WTC11 (cell line): ENCODE measurements around the gene FLT3. TPM values are rescaled to one million over a fixed set of nuclear protein-coding genes. Genes with fewer than 3 reads are reported as not detected.

Source experiments
- ATAC-seq: fragments of 200-7000 bp; cut with Tn5 transposase; 2 replicates; pipeline ENCODE4 v1.10.0; 2021; ENCODE audit warnings: mild to moderate bottlenecking, moderate library complexity
- CTCF ChIA-PET: fragments of 300-600 bp; sonication (Branson Sonifier 250); formaldehyde crosslinking; loops from one replicate; lab custom pipeline; 2021; ENCODE audit warnings: antibody characterized with exemption; lab: Charles Lee
- POLR2A ChIA-PET: fragments of 350-600 bp; sonication (Branson Sonifier 250); formaldehyde crosslinking; loops from one replicate; lab custom pipeline; 2021; ENCODE audit warnings: antibody characterized with exemption; lab: Charles Lee
- DNase-seq: peaks from one replicate; pipeline ENCODE4 v3.0.0; 2021; ENCODE audit warnings: low spot score
- H3K27ac Mint-ChIP-seq: 2 replicates; pipeline ENCODE4 v1.8.0; 2021; ENCODE audit warnings: mixed read lengths
- H3K27me3 Mint-ChIP-seq: 2 replicates; pipeline ENCODE4 v1.8.0; 2021; ENCODE audit warnings: low read depth, mild to moderate bottlenecking, moderate library complexity, mixed read lengths
- H3K36me3 Mint-ChIP-seq: 2 replicates; pipeline ENCODE4 v1.8.0; 2021; ENCODE audit warnings: mixed read lengths
- H3K4me1 Mint-ChIP-seq: 2 replicates; pipeline ENCODE4 v1.8.0; 2022; ENCODE audit warnings: mixed read lengths
- H3K4me3 Mint-ChIP-seq: 2 replicates; pipeline ENCODE4 v1.8.0; 2021; ENCODE audit warnings: mild to moderate bottlenecking, moderate library complexity, mixed read lengths
- H3K9me3 Mint-ChIP-seq: 2 replicates; pipeline ENCODE4 v1.8.0; 2021; ENCODE audit warnings: mixed read lengths
- ESRRA ChIP-seq: sonication (generic); formaldehyde crosslinking; IDR thresholded peaks from 2 replicates; pipeline ENCODE4 v1.8.1; 2022; ENCODE audit warnings: mild to moderate bottlenecking, missing genetic modification reagents, borderline replicate concordance
- HMGA2 ChIP-seq: fragments of 250-450 bp; sonication (Bioruptor Pico); IDR thresholded peaks from 2 replicates; pipeline ENCODE4 v1.4.0; 2021; ENCODE audit warnings: mild to moderate bottlenecking, moderate library complexity
- IRF2 ChIP-seq: sonication (generic); formaldehyde crosslinking; IDR thresholded peaks from 2 replicates; pipeline ENCODE4 v1.8.0; 2022; ENCODE audit warnings: low read depth, missing genetic modification reagents, borderline replicate concordance
- KAT7 ChIP-seq: sonication (generic); formaldehyde crosslinking; IDR thresholded peaks from 2 replicates; pipeline ENCODE4 v1.8.1; 2023; ENCODE audit warnings: missing genetic modification reagents, mild to moderate bottlenecking, borderline replicate concordance
- MXD4 ChIP-seq: fragments of 250-450 bp; sonication (Bioruptor Pico); IDR thresholded peaks from 2 replicates; pipeline ENCODE4 v1.8.0; 2021; ENCODE audit warnings: mild to moderate bottlenecking, moderate library complexity, borderline replicate concordance
- NFE2L1 ChIP-seq: sonication (generic); formaldehyde crosslinking; IDR thresholded peaks from 2 replicates; pipeline ENCODE4 v1.8.1; 2023; ENCODE audit warnings: missing genetic modification reagents
- NFYB ChIP-seq: sonication (generic); formaldehyde crosslinking; conservative IDR thresholded peaks from 2 replicates; pipeline ENCODE4 v1.8.0; 2022; ENCODE audit warnings: low read depth, missing genetic modification reagents
- SP1 ChIP-seq: sonication (generic); formaldehyde crosslinking; conservative IDR thresholded peaks from 2 replicates; pipeline ENCODE4 v1.8.1; 2022; ENCODE audit warnings: missing genetic modification reagents
- TEAD1 ChIP-seq: sonication (generic); formaldehyde crosslinking; IDR thresholded peaks from 2 replicates; pipeline ENCODE4 v1.8.0; 2022; ENCODE audit warnings: mild to moderate bottlenecking, missing genetic modification reagents
- ZNF232 ChIP-seq: sonication (generic); formaldehyde crosslinking; IDR thresholded peaks from 2 replicates; pipeline ENCODE4 v1.8.0; 2022; ENCODE audit warnings: mild to moderate bottlenecking, missing genetic modification reagents
- total RNA-seq: library from RNA; stranded (reverse); gene quantifications from 3 replicates; pipeline ENCODE4 v1.2.3, GENCODE V29; 2021
- TF ChIP-seq, protein P1 (sequence below): sonication (generic); formaldehyde crosslinking; IDR thresholded peaks from 2 replicates; pipeline ENCODE4 v1.8.0; 2022; ENCODE audit warnings: mild to moderate bottlenecking, missing genetic modification reagents
- TF ChIP-seq, protein P2 (sequence below): sonication (generic); formaldehyde crosslinking; IDR thresholded peaks from 2 replicates; pipeline ENCODE4 v1.8.0; 2023; ENCODE audit warnings: missing genetic modification reagents
- TF ChIP-seq, protein P3 (sequence below): fragments of 250-450 bp; sonication (Bioruptor Pico); IDR thresholded peaks from 2 replicates; pipeline ENCODE4 v1.8.0; 2021; ENCODE audit warnings: mild to moderate bottlenecking
- TF ChIP-seq, protein P4 (sequence below): sonication (generic); formaldehyde crosslinking; IDR thresholded peaks from 2 replicates; pipeline ENCODE4 v1.8.0; 2022; ENCODE audit warnings: mild to moderate bottlenecking, missing genetic modification reagents
- TF ChIP-seq, protein P5 (sequence below): sonication (generic); formaldehyde crosslinking; IDR thresholded peaks from 2 replicates; pipeline ENCODE4 v1.8.1; 2022; ENCODE audit warnings: low read depth, mild to moderate bottlenecking, moderate library complexity, missing genetic modification reagents, borderline replicate concordance
- TF ChIP-seq, protein P6 (sequence below): sonication (generic); formaldehyde crosslinking; IDR thresholded peaks from 2 replicates; pipeline ENCODE4 v1.8.1; 2023; ENCODE audit warnings: mild to moderate bottlenecking, missing genetic modification reagents
- TF ChIP-seq, protein P7 (sequence below): sonication (generic); formaldehyde crosslinking; IDR thresholded peaks from 2 replicates; pipeline ENCODE4 v1.8.1; 2022; ENCODE audit warnings: mild to moderate bottlenecking, missing genetic modification reagents, moderate library complexity, borderline replicate concordance
- TF ChIP-seq, protein P8 (sequence below): sonication (generic); formaldehyde crosslinking; IDR thresholded peaks from 2 replicates; pipeline ENCODE4 v1.8.1; 2022; ENCODE audit warnings: missing genetic modification reagents, borderline replicate concordance
- TF ChIP-seq, protein P9 (sequence below): sonication (generic); formaldehyde crosslinking; IDR thresholded peaks from 2 replicates; pipeline ENCODE4 v1.8.1; 2023; ENCODE audit warnings: mild to moderate bottlenecking, missing genetic modification reagents

The FLT3 gene
- total RNA-seq, 1 experiment from 2014 or later: 0.15 TPM

DNA sequence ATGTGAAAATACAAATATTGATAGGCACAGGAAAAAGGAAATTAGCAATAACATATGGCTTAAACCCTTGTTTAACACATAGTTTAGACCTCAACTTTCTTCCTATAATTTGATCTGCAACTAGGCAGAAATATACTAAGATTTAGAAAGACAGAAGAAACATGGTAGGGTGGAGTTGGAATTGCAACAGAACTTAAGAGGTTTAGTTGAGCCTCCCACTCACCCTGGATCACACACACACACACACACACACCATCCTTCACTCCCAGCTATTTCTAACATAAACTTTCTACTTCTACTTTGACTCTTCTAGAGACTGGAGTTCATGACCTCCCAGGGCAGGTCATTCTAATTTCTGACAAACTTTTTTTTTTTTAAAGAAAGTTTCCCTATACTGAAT lies 47.4 kb downstream of the FLT3 start:
- CTCF ChIA-PET: no interaction called here

More for the DNA sequence above, 47.4 kb downstream of the FLT3 start:
- POLR2A ChIA-PET: no interaction called here
- H3K27ac Mint-ChIP-seq: no peak overlapping the region
- peaks cover 45% of the 10 kb centered on the region for H3K27me3 Mint-ChIP-seq
- no peaks in the 10 kb centered on the region for H3K9me3 Mint-ChIP-seq
- DNase-seq: no peak
- no peaks in the 10 kb centered on the region for H3K36me3 Mint-ChIP-seq
- H3K4me1 Mint-ChIP-seq: peaks cover 47% of the 10 kb centered on the region
- H3K4me3 Mint-ChIP-seq: no peak overlapping the region
- no peak for ATAC-seq
- no peak for TF ChIP-seq KAT7 (CRISPR knock-in tag)
- TF ChIP-seq ZNF232: no peak
- TF ChIP-seq, protein P1, sequence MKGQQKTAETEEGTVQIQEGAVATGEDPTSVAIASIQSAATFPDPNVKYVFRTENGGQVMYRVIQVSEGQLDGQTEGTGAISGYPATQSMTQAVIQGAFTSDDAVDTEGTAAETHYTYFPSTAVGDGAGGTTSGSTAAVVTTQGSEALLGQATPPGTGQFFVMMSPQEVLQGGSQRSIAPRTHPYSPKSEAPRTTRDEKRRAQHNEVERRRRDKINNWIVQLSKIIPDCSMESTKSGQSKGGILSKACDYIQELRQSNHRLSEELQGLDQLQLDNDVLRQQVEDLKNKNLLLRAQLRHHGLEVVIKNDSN (CRISPR knock-in tag): no peak
- no peak for TF ChIP-seq TEAD1 (CRISPR knock-in tag)
- TF ChIP-seq, protein P2, sequence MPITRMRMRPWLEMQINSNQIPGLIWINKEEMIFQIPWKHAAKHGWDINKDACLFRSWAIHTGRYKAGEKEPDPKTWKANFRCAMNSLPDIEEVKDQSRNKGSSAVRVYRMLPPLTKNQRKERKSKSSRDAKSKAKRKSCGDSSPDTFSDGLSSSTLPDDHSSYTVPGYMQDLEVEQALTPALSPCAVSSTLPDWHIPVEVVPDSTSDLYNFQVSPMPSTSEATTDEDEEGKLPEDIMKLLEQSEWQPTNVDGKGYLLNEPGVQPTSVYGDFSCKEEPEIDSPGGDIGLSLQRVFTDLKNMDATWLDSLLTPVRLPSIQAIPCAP (CRISPR knock-in tag): no peak
- TF ChIP-seq IRF2 (CRISPR knock-in tag): no peak
- no peak for TF ChIP-seq ESRRA
- no peak for TF ChIP-seq NFE2L1 (CRISPR knock-in tag)
- TF ChIP-seq, protein P3, sequence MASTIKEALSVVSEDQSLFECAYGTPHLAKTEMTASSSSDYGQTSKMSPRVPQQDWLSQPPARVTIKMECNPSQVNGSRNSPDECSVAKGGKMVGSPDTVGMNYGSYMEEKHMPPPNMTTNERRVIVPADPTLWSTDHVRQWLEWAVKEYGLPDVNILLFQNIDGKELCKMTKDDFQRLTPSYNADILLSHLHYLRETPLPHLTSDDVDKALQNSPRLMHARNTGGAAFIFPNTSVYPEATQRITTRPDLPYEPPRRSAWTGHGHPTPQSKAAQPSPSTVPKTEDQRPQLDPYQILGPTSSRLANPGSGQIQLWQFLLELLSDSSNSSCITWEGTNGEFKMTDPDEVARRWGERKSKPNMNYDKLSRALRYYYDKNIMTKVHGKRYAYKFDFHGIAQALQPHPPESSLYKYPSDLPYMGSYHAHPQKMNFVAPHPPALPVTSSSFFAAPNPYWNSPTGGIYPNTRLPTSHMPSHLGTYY (CRISPR knock-in tag): no peak
- TF ChIP-seq, protein P4, sequence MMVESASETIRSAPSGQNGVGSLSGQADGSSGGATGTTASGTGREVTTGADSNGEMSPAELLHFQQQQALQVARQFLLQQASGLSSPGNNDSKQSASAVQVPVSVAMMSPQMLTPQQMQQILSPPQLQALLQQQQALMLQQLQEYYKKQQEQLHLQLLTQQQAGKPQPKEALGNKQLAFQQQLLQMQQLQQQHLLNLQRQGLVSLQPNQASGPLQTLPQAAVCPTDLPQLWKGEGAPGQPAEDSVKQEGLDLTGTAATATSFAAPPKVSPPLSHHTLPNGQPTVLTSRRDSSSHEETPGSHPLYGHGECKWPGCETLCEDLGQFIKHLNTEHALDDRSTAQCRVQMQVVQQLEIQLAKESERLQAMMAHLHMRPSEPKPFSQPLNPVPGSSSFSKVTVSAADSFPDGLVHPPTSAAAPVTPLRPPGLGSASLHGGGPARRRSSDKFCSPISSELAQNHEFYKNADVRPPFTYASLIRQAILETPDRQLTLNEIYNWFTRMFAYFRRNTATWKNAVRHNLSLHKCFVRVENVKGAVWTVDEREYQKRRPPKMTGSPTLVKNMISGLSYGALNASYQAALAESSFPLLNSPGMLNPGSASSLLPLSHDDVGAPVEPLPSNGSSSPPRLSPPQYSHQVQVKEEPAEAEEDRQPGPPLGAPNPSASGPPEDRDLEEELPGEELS (CRISPR knock-in tag): no peak
- no peak for TF ChIP-seq SP1 (CRISPR knock-in tag)
- TF ChIP-seq, protein P5, sequence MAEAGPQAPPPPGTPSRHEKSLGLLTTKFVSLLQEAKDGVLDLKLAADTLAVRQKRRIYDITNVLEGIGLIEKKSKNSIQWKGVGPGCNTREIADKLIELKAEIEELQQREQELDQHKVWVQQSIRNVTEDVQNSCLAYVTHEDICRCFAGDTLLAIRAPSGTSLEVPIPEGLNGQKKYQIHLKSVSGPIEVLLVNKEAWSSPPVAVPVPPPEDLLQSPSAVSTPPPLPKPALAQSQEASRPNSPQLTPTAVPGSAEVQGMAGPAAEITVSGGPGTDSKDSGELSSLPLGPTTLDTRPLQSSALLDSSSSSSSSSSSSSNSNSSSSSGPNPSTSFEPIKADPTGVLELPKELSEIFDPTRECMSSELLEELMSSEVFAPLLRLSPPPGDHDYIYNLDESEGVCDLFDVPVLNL (CRISPR knock-in tag): no peak
- TF ChIP-seq, protein P6, sequence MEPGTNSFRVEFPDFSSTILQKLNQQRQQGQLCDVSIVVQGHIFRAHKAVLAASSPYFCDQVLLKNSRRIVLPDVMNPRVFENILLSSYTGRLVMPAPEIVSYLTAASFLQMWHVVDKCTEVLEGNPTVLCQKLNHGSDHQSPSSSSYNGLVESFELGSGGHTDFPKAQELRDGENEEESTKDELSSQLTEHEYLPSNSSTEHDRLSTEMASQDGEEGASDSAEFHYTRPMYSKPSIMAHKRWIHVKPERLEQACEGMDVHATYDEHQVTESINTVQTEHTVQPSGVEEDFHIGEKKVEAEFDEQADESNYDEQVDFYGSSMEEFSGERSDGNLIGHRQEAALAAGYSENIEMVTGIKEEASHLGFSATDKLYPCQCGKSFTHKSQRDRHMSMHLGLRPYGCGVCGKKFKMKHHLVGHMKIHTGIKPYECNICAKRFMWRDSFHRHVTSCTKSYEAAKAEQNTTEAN (CRISPR knock-in tag): no peak
- TF ChIP-seq, protein P7, sequence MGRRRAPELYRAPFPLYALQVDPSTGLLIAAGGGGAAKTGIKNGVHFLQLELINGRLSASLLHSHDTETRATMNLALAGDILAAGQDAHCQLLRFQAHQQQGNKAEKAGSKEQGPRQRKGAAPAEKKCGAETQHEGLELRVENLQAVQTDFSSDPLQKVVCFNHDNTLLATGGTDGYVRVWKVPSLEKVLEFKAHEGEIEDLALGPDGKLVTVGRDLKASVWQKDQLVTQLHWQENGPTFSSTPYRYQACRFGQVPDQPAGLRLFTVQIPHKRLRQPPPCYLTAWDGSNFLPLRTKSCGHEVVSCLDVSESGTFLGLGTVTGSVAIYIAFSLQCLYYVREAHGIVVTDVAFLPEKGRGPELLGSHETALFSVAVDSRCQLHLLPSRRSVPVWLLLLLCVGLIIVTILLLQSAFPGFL (CRISPR knock-in tag): no peak
- TF ChIP-seq, protein P8, sequence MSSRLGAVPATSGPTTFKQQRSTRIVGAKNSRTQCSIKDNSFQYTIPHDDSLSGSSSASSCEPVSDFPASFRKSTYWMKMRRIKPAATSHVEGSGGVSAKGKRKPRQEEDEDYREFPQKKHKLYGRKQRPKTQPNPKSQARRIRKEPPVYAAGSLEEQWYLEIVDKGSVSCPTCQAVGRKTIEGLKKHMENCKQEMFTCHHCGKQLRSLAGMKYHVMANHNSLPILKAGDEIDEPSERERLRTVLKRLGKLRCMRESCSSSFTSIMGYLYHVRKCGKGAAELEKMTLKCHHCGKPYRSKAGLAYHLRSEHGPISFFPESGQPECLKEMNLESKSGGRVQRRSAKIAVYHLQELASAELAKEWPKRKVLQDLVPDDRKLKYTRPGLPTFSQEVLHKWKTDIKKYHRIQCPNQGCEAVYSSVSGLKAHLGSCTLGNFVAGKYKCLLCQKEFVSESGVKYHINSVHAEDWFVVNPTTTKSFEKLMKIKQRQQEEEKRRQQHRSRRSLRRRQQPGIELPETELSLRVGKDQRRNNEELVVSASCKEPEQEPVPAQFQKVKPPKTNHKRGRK (CRISPR knock-in tag): no peak
- TF ChIP-seq NFYB (CRISPR knock-in tag): no peak
- TF ChIP-seq MXD4 (CRISPR knock-in tag): no peak
- TF ChIP-seq HMGA2 (CRISPR knock-in tag): no peak
- TF ChIP-seq, protein P9, sequence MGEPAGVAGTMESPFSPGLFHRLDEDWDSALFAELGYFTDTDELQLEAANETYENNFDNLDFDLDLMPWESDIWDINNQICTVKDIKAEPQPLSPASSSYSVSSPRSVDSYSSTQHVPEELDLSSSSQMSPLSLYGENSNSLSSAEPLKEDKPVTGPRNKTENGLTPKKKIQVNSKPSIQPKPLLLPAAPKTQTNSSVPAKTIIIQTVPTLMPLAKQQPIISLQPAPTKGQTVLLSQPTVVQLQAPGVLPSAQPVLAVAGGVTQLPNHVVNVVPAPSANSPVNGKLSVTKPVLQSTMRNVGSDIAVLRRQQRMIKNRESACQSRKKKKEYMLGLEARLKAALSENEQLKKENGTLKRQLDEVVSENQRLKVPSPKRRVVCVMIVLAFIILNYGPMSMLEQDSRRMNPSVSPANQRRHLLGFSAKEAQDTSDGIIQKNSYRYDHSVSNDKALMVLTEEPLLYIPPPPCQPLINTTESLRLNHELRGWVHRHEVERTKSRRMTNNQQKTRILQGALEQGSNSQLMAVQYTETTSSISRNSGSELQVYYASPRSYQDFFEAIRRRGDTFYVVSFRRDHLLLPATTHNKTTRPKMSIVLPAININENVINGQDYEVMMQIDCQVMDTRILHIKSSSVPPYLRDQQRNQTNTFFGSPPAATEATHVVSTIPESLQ (CRISPR knock-in tag): no peak
